Esophagus (tissue), 2 donors: ENCODE results near the gene L2HGDH. TPM values are rescaled to one million over a fixed set of nuclear protein-coding genes. Genes with fewer than 3 reads are reported as not detected.

Experiments
- H3K27ac ChIP-seq, 2 donors: one replicate each; pipeline ENCODE4 v1.5.1; 2013; ENCODE audit warnings: low read depth in 2 of 2, mild to moderate bottlenecking in 2 of 2, inconsistent platforms in 1 of 2, low read length in 1 of 2, moderate library complexity in 1 of 2
- H3K27me3 ChIP-seq, 2 donors: one replicate each; pipeline ENCODE4 v1.6.1; 2013; ENCODE audit warnings: low read length in 2 of 2, control low read depth in 1 of 2, mild to moderate bottlenecking in 1 of 2; ENCODE audit not compliant: insufficient read depth in 2 of 2, control insufficient read depth in 1 of 2
- H3K36me3 ChIP-seq, 2 donors: one replicate each; pipeline ENCODE4 v1.6.1; 2013; ENCODE audit warnings: low read length in 1 of 2; ENCODE audit not compliant: control insufficient read depth in 2 of 2, insufficient read depth in 2 of 2
- H3K4me1 ChIP-seq, 2 donors: one replicate each; pipeline ENCODE4 v1.6.1; 2013; ENCODE audit warnings: low read length in 1 of 2; ENCODE audit not compliant: control insufficient read depth in 2 of 2, insufficient read depth in 2 of 2
- H3K4me3 ChIP-seq, 2 donors: one replicate each; pipeline ENCODE4 v1.5.1; 2013; ENCODE audit warnings: low read length in 2 of 2, mild to moderate bottlenecking in 2 of 2, low read depth in 1 of 2, moderate library complexity in 1 of 2
- H3K9me3 ChIP-seq, 2 donors: one replicate each; pipeline ENCODE4 v1.6.1; 2013; ENCODE audit warnings: mild to moderate bottlenecking in 2 of 2, low read depth in 1 of 2, low read length in 1 of 2, moderate library complexity in 1 of 2; ENCODE audit not compliant: control insufficient read depth in 2 of 2, insufficient read depth in 1 of 2
- WGBS, 2 donors: extraction: QIAGEN DNeasy Blood & Tissue Kit; methylation state at CpG; one replicate each; pipeline ENCODE4 v1.1.7; 2013; 5-methylcytosine and 5-hydroxymethylcytosine counted together
- polyA plus RNA-seq, 2 donors: library from polyadenylated mRNA; stranded (reverse); fragments of 200-250 nt; gene quantifications; one replicate each; pipeline ENCODE4 v1.2.3, GENCODE V29; 2013
- donor health status: healthy with polysubstance abuse.
- donor health status: Bipolar disorder and iron deficiency.

Gene L2HGDH
- polyA plus RNA-seq, 2 donors, result 1.9 to 4.6 TPM

DNA sequence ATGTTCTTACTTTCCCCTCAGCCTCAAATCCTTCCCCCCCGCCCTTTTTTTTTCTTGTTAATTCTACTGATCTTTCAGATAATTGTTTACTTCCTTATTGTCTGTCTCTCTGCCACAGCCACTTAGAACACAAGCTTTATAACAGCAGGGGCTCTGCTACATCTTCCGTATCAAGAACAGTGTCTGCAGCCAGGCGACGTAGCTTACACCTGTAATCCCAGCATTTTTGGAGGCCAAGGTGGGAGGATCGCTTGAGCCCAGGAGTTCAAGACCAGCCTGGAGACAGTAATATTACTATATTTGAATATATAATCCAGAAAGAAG is 86.1 kb downstream of the L2HGDH start:
- H3K27me3 ChIP-seq, result no peaks in the 10 kb centered on the region
- H3K4me1 ChIP-seq, result no peaks in the 10 kb centered on the region
- WGBS, 2 donors, result 62 to 71% methylated on average over 5 of the region's 5 CpGs
- H3K9me3 ChIP-seq, result no peaks in the 10 kb centered on the region
- no peaks in the 10 kb centered on the region for H3K36me3 ChIP-seq
- no peak overlapping the region for H3K4me3 ChIP-seq
- H3K27ac ChIP-seq, result no peak overlapping the region

- WGBS, 2 donors, result 31 to 36% methylated on average over 5 of the region's 5 CpGs
These were observed 86.7 kb downstream of the L2HGDH start for GRCh38 chr14:50225067-50225973.

GRCh38 chr14:50222055-50222613 is 89.9 kb downstream of the L2HGDH start:
- H3K27me3 ChIP-seq, result no peaks in the 10 kb centered on the region
- H3K27ac ChIP-seq, result no peak overlapping the region
- no peaks in the 10 kb centered on the region for H3K4me1 ChIP-seq
- WGBS, 2 donors, result 67 to 83% methylated on average over 1 of the region's 1 CpG
- H3K4me3 ChIP-seq, result no peak overlapping the region
- H3K9me3 ChIP-seq, result no peaks in the 10 kb centered on the region
- no peaks in the 10 kb centered on the region for H3K36me3 ChIP-seq

More at GRCh38 chr14:50225067-50225973, 86.7 kb downstream of the L2HGDH start:
- no peaks in the 10 kb centered on the region for H3K9me3 ChIP-seq
- H3K36me3 ChIP-seq, result no peaks in the 10 kb centered on the region
- peak overlapping the region in 1 of 2 donors; percentile 11 for H3K4me3 ChIP-seq
- H3K27me3 ChIP-seq, result no peaks in the 10 kb centered on the region
- H3K4me1 ChIP-seq, result no peaks in the 10 kb centered on the region
- no peak overlapping the region for H3K27ac ChIP-seq

GRCh38 chr14:50218501-50218900 is 93.5 kb downstream of the L2HGDH start:
- H3K4me1 ChIP-seq, result no peaks in the 10 kb centered on the region
- H3K4me3 ChIP-seq, result no peak overlapping the region
- no peaks in the 10 kb centered on the region for H3K9me3 ChIP-seq
- WGBS, 2 donors, result 82 to 86% methylated on average over 5 of the region's 5 CpGs
- H3K27ac ChIP-seq, result no peak overlapping the region
- no peaks in the 10 kb centered on the region for H3K36me3 ChIP-seq
- H3K27me3 ChIP-seq, result no peaks in the 10 kb centered on the region

DNA sequence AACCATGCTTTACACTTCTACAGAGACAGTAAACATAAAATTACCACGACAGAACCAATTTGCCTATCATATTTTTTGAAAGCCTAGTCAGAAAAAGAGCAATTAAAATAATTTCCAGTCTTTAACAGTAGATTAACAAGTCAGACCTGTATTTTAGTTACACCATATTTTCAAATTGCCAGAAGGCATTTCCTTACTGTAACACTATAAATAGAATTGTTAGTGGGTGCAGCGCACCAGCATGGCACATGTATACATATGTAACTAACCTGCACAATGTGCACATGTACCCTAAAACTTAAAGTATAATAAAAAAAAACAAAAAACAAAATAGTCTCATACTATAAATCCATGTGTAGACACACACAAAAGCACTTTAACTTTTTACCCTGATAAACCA is 96.6 kb downstream of the L2HGDH start:
- H3K27me3 ChIP-seq, result no peaks in the 10 kb centered on the region
- H3K4me1 ChIP-seq, result no peaks in the 10 kb centered on the region
- no peaks in the 10 kb centered on the region for H3K9me3 ChIP-seq
- no peak overlapping the region for H3K27ac ChIP-seq
- H3K4me3 ChIP-seq, result no peak overlapping the region
- WGBS, 2 donors, result 48 to 71% methylated on average over 2 of the region's 2 CpGs
- H3K36me3 ChIP-seq, result no peaks in the 10 kb centered on the region

GRCh38 chr14:50213795-50214194 is 98.2 kb downstream of the L2HGDH start:
- no peaks in the 10 kb centered on the region for H3K27me3 ChIP-seq
- H3K9me3 ChIP-seq, result no peaks in the 10 kb centered on the region
- no peak overlapping the region for H3K27ac ChIP-seq
- no peaks in the 10 kb centered on the region for H3K4me1 ChIP-seq
- H3K4me3 ChIP-seq, result no peak overlapping the region
- H3K36me3 ChIP-seq, result no peaks in the 10 kb centered on the region
- WGBS, 2 donors, result 58 to 67% methylated on average over 2 of the region's 2 CpGs

DNA sequence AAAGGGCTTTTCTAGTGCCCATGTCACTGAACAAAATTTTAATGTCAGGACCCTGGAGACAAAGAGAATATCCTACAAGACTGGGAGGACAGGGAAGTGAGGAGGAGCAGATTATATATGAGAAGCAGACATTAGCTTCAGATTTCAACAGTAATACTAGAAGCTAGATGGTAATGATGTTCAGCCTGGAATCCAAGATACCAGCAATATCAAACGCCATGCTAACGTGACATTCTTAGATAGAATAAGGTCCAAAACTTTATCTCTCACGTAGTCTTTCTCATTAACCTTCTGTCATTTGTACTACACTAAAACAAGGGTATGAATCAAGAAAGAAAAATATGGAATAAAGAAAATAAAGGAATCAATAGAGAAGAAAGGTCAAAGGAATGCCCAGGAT is 99.3 kb downstream of the L2HGDH start:
- Histone ChIP-seq H3K4me3 (no peak overlapping the region), H3K27me3 (no peaks in the 10 kb centered on the region), H3K36me3 (no peaks in the 10 kb centered on the region), H3K27ac (no peak overlapping the region), H3K9me3 (no peaks in the 10 kb centered on the region), H3K4me1 (no peaks in the 10 kb centered on the region)
- WGBS, 2 donors, result 63 to 64% methylated on average over 3 of the region's 3 CpGs

DNA sequence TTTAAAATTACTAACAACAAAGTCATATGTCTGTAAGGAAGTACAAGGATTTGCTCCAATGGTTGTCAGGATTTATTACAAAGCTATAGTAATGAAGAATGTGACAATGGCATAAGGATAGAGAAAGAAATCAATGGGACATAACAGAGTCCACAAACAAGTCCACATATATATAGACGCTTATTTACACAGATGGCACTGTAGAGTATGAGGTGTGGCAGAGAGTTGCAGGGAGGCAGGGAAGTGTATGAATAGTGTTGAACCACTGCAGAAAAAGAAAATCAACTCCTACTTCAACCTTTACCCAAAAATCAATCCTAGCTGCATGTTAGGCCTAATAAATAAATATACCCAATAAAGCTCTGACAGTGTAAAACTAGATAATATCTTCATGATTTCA is 102.0 kb downstream of the L2HGDH start:
- Histone ChIP-seq H3K9me3 (no peaks in the 10 kb centered on the region), H3K27me3 (no peaks in the 10 kb centered on the region), H3K27ac (no peak overlapping the region), H3K4me3 (no peak overlapping the region), H3K36me3 (no peaks in the 10 kb centered on the region), H3K4me1 (no peaks in the 10 kb centered on the region)
- WGBS, 2 donors, result 79 to 80% methylated on average over 1 of the region's 1 CpG

DNA sequence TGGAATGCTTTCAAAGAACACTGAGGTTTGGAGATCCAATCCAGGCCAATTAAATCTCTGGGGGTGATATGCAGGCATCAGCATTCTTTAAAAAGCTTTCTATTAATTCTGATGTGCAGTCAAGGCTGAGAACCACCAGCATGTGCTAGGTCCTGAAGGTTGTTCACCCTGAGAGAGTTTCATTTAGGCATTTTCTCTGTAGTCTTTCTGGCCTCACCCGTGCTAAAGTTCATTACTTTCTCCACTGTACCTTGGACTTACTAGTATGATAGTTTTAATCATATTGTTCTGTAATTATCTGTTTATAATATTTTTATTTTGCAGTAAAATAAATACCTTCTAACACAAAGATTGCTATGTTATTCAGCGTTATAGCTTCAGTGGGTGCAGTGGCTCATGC is 113.5 kb downstream of the L2HGDH start:
- H3K27ac ChIP-seq, result no peak overlapping the region
- no peaks in the 10 kb centered on the region for H3K9me3 ChIP-seq
- H3K27me3 ChIP-seq, result no peaks in the 10 kb centered on the region
- H3K4me1 ChIP-seq, result no peaks in the 10 kb centered on the region
- H3K36me3 ChIP-seq, result peaks cover 0 to 2% of the 10 kb centered on the region in 2 donors
- no peak overlapping the region for H3K4me3 ChIP-seq
- 89 to 95% methylated on average over 2 of the region's 2 CpGs for WGBS, 2 donors

DNA sequence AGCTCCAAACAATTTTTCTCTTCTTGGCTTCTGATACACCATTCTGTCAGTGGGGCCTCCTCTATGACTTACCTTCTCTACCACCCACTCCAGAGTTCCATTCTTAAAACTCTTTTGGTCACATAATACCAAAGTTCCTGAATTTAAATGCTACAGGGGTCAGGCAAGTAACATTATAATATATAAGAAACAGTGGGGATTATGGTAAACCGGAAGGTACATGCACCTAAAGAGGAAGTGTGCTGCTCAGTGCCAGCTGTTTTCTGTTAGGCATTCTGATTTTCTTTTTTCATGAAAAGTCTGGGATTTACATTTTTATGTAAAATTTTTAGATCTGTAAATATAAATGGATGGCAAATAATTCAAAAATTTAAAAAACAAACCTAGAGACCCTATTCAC is 120.5 kb downstream of the L2HGDH start:
- 88 to 89% methylated on average over 1 of the region's 1 CpG for WGBS, 2 donors
- no peak overlapping the region for H3K27ac ChIP-seq

More for the DNA sequence above, 120.5 kb downstream of the L2HGDH start:
- peaks cover 2 to 3% of the 10 kb centered on the region in 2 donors for H3K36me3 ChIP-seq
- no peak overlapping the region for H3K4me3 ChIP-seq
- no peaks in the 10 kb centered on the region for H3K9me3 ChIP-seq
- H3K4me1 ChIP-seq, result no peaks in the 10 kb centered on the region
- no peaks in the 10 kb centered on the region for H3K27me3 ChIP-seq
